ENCODE data around the gene VTI1A. TPM values are rescaled to one million over a fixed set of nuclear protein-coding genes. Genes with fewer than 3 reads are reported as not detected.

Gene VTI1A
- total and polyA plus RNA-seq, 2 of the 8 experiments (the other 6 are each of a cell fraction or from before 2014, with no cell fraction given): 6.0 to 20.0 TPM

DNA sequence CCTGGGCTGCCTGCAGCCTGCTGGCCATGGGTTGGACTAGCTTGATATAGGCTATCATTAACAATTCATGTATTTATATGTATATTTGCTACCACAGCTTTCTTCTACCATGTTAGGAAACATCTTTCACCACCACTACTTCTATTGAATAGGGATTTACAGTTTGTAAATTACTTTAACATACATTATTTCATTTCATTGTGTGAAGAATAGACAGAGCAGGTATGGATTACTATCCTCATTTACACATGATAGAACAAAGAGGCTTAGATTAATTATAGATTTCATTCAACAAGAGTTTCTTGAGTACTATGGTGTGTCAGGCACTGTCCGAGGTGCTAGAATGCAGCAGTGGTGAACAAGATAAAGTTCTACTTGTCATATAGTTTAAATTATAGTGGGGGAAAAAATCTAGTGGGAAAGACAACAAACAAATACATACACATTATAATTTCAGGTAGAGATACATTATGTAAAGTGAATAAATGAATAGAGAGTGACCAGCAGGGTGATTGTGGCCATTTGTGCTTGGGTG lies 20.6 kb downstream of the VTI1A start:
- H3K27ac ChIP-seq (ENCODE audit: low read depth, low read length): no peak overlapping the region
- no peak overlapping the region for H3K14ac ChIP-seq (ENCODE audit: insufficient read length)
- ChIA-PET CTCF (ENCODE audit: partially characterized antibody) (interaction anchor here (1.4 kb wide), 1 partner anchor 8 kb away, joined by 5 read pairs; no protein-coding TSS in a partner anchor), POLR2A (ENCODE audit: partially characterized antibody) (no interaction called here)
- H2AFZ ChIP-seq (ENCODE audit: low read length): no peak overlapping the region
- no peak overlapping the region for H4K8ac ChIP-seq (ENCODE audit: extremely low read depth, insufficient read depth, low read length)
- no peak overlapping the region for H4K5ac ChIP-seq (ENCODE audit: insufficient read length, low read depth, low read length)
- 0 out of 4 replicates have a peak, but pooled peaks cover 0 to 4% of the 10 kb centered on the region in 2 experiments for H3K9me3 ChIP-seq (ENCODE audit: insufficient read depth in 2 of 2, low read depth in 1 of 2, low read length in 1 of 2)
- H3K4me1 ChIP-seq (replicated peaks in 1 of 4; ENCODE audit: control insufficient read depth in 3 of 4, insufficient read depth in 4 of 4, low read length in 3 of 4): peaks cover 0 to 4% (median under 1%) of the 10 kb centered on the region in 4 experiments; a peak in 1 of 7 replicates
- no peak overlapping the region for H3K18ac ChIP-seq (ENCODE audit: extremely low read depth, low read length)
- H2AK5ac ChIP-seq (ENCODE audit: low read depth, low read length): no peak overlapping the region
- H2BK15ac ChIP-seq (ENCODE audit: low read length): no peak overlapping the region
- 86% methylated on average over 1 of the region's 1 CpG; no CpG with 5 or more reads in 1 of the 2 experiments for WGBS, 2 experiments (ENCODE audit: extremely low coverage in 1 of 2, insufficient coverage in 1 of 2, insufficient read length in 1 of 2, insufficient replicate concordance in 2 of 2, low coverage in 1 of 2, low lambda C conversion rate in 2 of 2, missing lambda C conversion rate in 1 of 2)
- H3K79me1 ChIP-seq (ENCODE audit: low read depth, low read length): no peaks in the 10 kb centered on the region
- no peak overlapping the region for H4K91ac ChIP-seq (replicated peaks; ENCODE audit: insufficient read length, low read length)
- H3K4ac ChIP-seq (replicated peaks; ENCODE audit: insufficient read length, low read depth, low read length): no peak overlapping the region
- H3K79me2 ChIP-seq (ENCODE audit: control insufficient read depth in 1 of 2, insufficient read depth in 2 of 2, low read length in 2 of 2): no peaks in the 10 kb centered on the region
- H3K23ac ChIP-seq (ENCODE audit: insufficient read length): no peak overlapping the region
- no peaks in the 10 kb centered on the region for H3K23me2 ChIP-seq (ENCODE audit: low read depth, low read length)
- no peaks in the 10 kb centered on the region for H3K27me3 ChIP-seq (replicated peaks in 1 of 4; ENCODE audit: control insufficient read depth in 3 of 4, extremely low read depth in 1 of 4, insufficient read depth in 3 of 4, low read length in 3 of 4)
- no peak overlapping the region for H3K4me3 ChIP-seq (ENCODE audit: extremely low read depth in 1 of 4, insufficient read depth in 2 of 4, low read depth in 3 of 4, low read length in 4 of 4)
- no peak for DNase-seq (ENCODE audit: low read depth in 1 of 2, low spot score in 2 of 2)
- no peak overlapping the region for H3K4me2 ChIP-seq (ENCODE audit: insufficient read depth in 1 of 2, low read depth in 2 of 2, low read length in 2 of 2)
- FAIRE-seq: no peak
- H3K9ac ChIP-seq (replicated peaks in 1 of 4; ENCODE audit: extremely low read depth in 1 of 4, low read depth in 3 of 4, low read length in 3 of 4): no peak overlapping the region
- no peak overlapping the region for H2BK12ac ChIP-seq (ENCODE audit: low read depth, low read length)
- peaks cover 0 to 20% (median 8%) of the 10 kb centered on the region in 4 experiments; a peak in 4 of 8 replicates for H3K36me3 ChIP-seq (ENCODE audit: control insufficient read depth in 2 of 4, insufficient read depth in 4 of 4, low read length in 3 of 4)
- no peak overlapping the region for H2BK5ac ChIP-seq (ENCODE audit: low read depth, low read length)
- no peak overlapping the region for H2BK20ac ChIP-seq (ENCODE audit: low read length)
- H2BK120ac ChIP-seq (replicated peaks; ENCODE audit: low read depth, low read length): no peak overlapping the region
- no peak overlapping the region for H3K56ac ChIP-seq (replicated peaks; ENCODE audit: insufficient read length, low read depth, low read length)
- no peaks in the 10 kb centered on the region for H4K20me1 ChIP-seq (replicated peaks in 1 of 2; ENCODE audit: control insufficient read depth in 1 of 2, insufficient read depth in 2 of 2, low read length in 2 of 2)
- TF ChIP-seq SP4 (IDR thresholded peaks at IDR 0.05; ENCODE audit: low read length) (no peak), SIX5 (IDR thresholded peaks at IDR 0.05; ENCODE audit: low read depth, low read length) (no peak), SAP30 (IDR thresholded peaks at IDR 0.05; ENCODE audit: insufficient read depth, insufficient replicate concordance, low read length) (no peak), EZH2 (IDR thresholded peaks at IDR 0.05; ENCODE audit: low read depth, low read length, severe bottlenecking) (no peak), RBBP5 (IDR thresholded peaks at IDR 0.05; ENCODE audit: borderline replicate concordance, low read depth, low read length) (no peak), TCF12 (IDR thresholded peaks at IDR 0.05; ENCODE audit: low read depth, low read length) (no peak), SIN3A (conservative IDR thresholded peaks at IDR 0.05 in 1 of 2, IDR thresholded peaks at IDR 0.05 in 1 of 2; ENCODE audit: low read depth in 1 of 2, low read length in 2 of 2) (no peak), KDM1A (IDR thresholded peaks at IDR 0.05; ENCODE audit: borderline replicate concordance, low read length) (no peak), KDM4A (IDR thresholded peaks at IDR 0.05; ENCODE audit: low read depth, low read length, severe bottlenecking) (no peak), BRCA1 (IDR thresholded peaks at IDR 0.05; ENCODE audit: low read depth, low read length) (no peak)
- TF ChIP-seq, protein P1, sequence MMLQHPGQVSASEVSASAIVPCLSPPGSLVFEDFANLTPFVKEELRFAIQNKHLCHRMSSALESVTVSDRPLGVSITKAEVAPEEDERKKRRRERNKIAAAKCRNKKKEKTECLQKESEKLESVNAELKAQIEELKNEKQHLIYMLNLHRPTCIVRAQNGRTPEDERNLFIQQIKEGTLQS (IDR thresholded peaks at IDR 0.05; ENCODE audit: insufficient read depth, low read depth, low read length): no peak
